H1 (cell line): Measurements from ENCODE around the gene LIPM. TPM values are rescaled to one million over a fixed set of nuclear protein-coding genes. Genes with fewer than 3 reads are reported as not detected.

Source experiments
- CTCF ChIA-PET: fragments of 300-600 bp; sonication (Branson Sonifier 250); formaldehyde crosslinking; loops from one replicate; lab custom pipeline; 2021; ENCODE audit not compliant: partially characterized antibody; lab: Charles Lee
- POLR2A ChIA-PET: fragments of 300-600 bp; sonication (Branson Sonifier 250); formaldehyde crosslinking; loops from one replicate; lab custom pipeline; 2021; ENCODE audit warnings: inconsistent platforms; ENCODE audit not compliant: partially characterized antibody; lab: Charles Lee
- DNase-seq, 2 experiments: peaks; one replicate each; pipeline versions ENCODE4 v3.0.0 to v3.0.0-alpha.2; 2010 to 2022; ENCODE audit warnings: low spot score in 2 of 2, low read depth in 1 of 2, mixed read lengths in 1 of 2
- FAIRE-seq: peaks from 2 replicates; lab custom pipeline; 2011; peaks lifted over from hg19 to GRCh38; lab: Jason Lieb, UNC
- H2AFZ ChIP-seq: 2 replicates; pipeline ENCODE4 v1.8.1; 2012; ENCODE audit warnings: low read length, inconsistent platforms
- H2AK5ac ChIP-seq: 2 replicates; pipeline ENCODE4 v1.6.1; 2013; ENCODE audit warnings: low read depth, low read length
- H2BK120ac ChIP-seq: replicated peaks from 2 replicates; pipeline ENCODE3; 2013; ENCODE audit warnings: low read depth, low read length, inconsistent platforms
- H2BK12ac ChIP-seq: 2 replicates; pipeline ENCODE4 v1.6.1; 2013; ENCODE audit warnings: low read depth, low read length
- H2BK15ac ChIP-seq: 2 replicates; pipeline ENCODE4 v1.6.1; 2013; ENCODE audit warnings: low read length
- H2BK20ac ChIP-seq: 2 replicates; pipeline ENCODE4 v1.6.1; 2013; ENCODE audit warnings: low read length
- H2BK5ac ChIP-seq: 2 replicates; pipeline ENCODE4 v1.6.1; 2013; ENCODE audit warnings: low read depth, low read length
- H3K14ac ChIP-seq: 2 replicates; pipeline ENCODE4 v1.6.1; 2013; ENCODE audit warnings: inconsistent platforms; ENCODE audit not compliant: insufficient read length
- H3K18ac ChIP-seq: 2 replicates; pipeline ENCODE4 v1.6.1; 2013; ENCODE audit warnings: low read length; ENCODE audit errors: extremely low read depth
- H3K23ac ChIP-seq: 2 replicates; pipeline ENCODE4 v1.6.1; 2013; ENCODE audit warnings: inconsistent platforms; ENCODE audit not compliant: insufficient read length
- H3K23me2 ChIP-seq: 2 replicates; pipeline ENCODE4 v1.6.1; 2013; ENCODE audit warnings: low read depth, low read length
- H3K27ac ChIP-seq: 2 replicates; pipeline ENCODE4 v1.6.1; 2011; ENCODE audit warnings: low read depth, low read length, inconsistent platforms
- H3K27me3 ChIP-seq, 4 experiments: replicated peaks in 1 of 4; 1 replicate in 1 of 4; 2 replicates in 3 of 4; pipeline versions ENCODE4 v1.6.1 to v1.8.1; 2011 to 2013; ENCODE audit warnings: low read length in 3 of 4, mild to moderate bottlenecking in 3 of 4, inconsistent platforms in 2 of 4, mixed read lengths in 2 of 4, moderate library complexity in 1 of 4; ENCODE audit not compliant: control insufficient read depth in 3 of 4, insufficient read depth in 3 of 4; ENCODE audit errors: extremely low read depth in 1 of 4
- H3K36me3 ChIP-seq, 4 experiments: 2 replicates each; pipeline versions ENCODE4 v1.6.1 to v1.8.1; 2011 to 2013; ENCODE audit warnings: mild to moderate bottlenecking in 4 of 4, low read length in 3 of 4, moderate library complexity in 2 of 4, control low read depth in 1 of 4, inconsistent platforms in 1 of 4; ENCODE audit not compliant: insufficient read depth in 4 of 4, control insufficient read depth in 2 of 4
- H3K4ac ChIP-seq: replicated peaks from 2 replicates; pipeline ENCODE3; 2013; ENCODE audit warnings: low read length, low read depth, mixed read lengths, inconsistent platforms; ENCODE audit not compliant: insufficient read length
- H3K4me1 ChIP-seq, 4 experiments: replicated peaks in 1 of 4; 1 replicate in 1 of 4; 2 replicates in 3 of 4; pipeline versions ENCODE4 v1.6.1 to v1.8.1; 2011 to 2013; ENCODE audit warnings: low read length in 3 of 4, inconsistent platforms in 2 of 4, mixed read lengths in 1 of 4; ENCODE audit not compliant: insufficient read depth in 4 of 4, control insufficient read depth in 3 of 4
- H3K4me2 ChIP-seq, 2 experiments: 2 replicates each; pipeline versions ENCODE4 v1.6.1 to v1.8.1; 2011 to 2013; ENCODE audit warnings: low read depth in 2 of 2, low read length in 2 of 2, control low read depth in 1 of 2, inconsistent platforms in 1 of 2, mild to moderate bottlenecking in 1 of 2; ENCODE audit not compliant: insufficient read depth in 1 of 2
- H3K4me3 ChIP-seq, 4 experiments: fragments of 200-600, 300-600 bp in 1 of 4; sonication (generic), shearing (Covaris generic), sonication (Bioruptor Twin) in 1 of 4; 2 replicates each; pipeline versions ENCODE4 v1.5.1 to v1.8.1; 2011 to 2016; ENCODE audit warnings: low read length in 4 of 4, low read depth in 3 of 4, control low read depth in 2 of 4, inconsistent platforms in 2 of 4, mild to moderate bottlenecking in 2 of 4, mixed read lengths in 1 of 4, moderate library complexity in 1 of 4; ENCODE audit not compliant: insufficient read depth in 2 of 4; ENCODE audit errors: extremely low read depth in 1 of 4
- H3K56ac ChIP-seq: replicated peaks from 2 replicates; pipeline ENCODE3; 2013; ENCODE audit warnings: low read depth, mild to moderate bottlenecking, mixed read lengths, low read length, inconsistent platforms; ENCODE audit not compliant: insufficient read length
- H3K79me1 ChIP-seq: 2 replicates; pipeline ENCODE4 v1.6.1; 2013; ENCODE audit warnings: low read depth, low read length, control low read depth
- H3K79me2 ChIP-seq, 2 experiments: 2 replicates each; pipeline versions ENCODE4 v1.6.1 to v1.8.1; 2012 to 2013; ENCODE audit warnings: low read length in 2 of 2, mild to moderate bottlenecking in 2 of 2, inconsistent platforms in 1 of 2; ENCODE audit not compliant: insufficient read depth in 2 of 2, control insufficient read depth in 1 of 2
- H3K9ac ChIP-seq, 4 experiments: replicated peaks in 1 of 4; 1 replicate in 1 of 4; 2 replicates in 3 of 4; pipeline versions ENCODE4 v1.6.1 to v1.8.1; 2011 to 2013; ENCODE audit warnings: low read depth in 3 of 4, low read length in 3 of 4, control low read depth in 2 of 4, mild to moderate bottlenecking in 2 of 4, moderate library complexity in 2 of 4, inconsistent platforms in 1 of 4; ENCODE audit errors: extremely low read depth in 1 of 4
- H3K9me3 ChIP-seq, 2 experiments: 2 replicates each; pipeline versions ENCODE4 v1.6.1 to v1.8.1; 2012 to 2013; ENCODE audit warnings: mild to moderate bottlenecking in 2 of 2, moderate library complexity in 2 of 2, control low read depth in 1 of 2, inconsistent platforms in 1 of 2, low read depth in 1 of 2, low read length in 1 of 2, mixed read lengths in 1 of 2; ENCODE audit not compliant: insufficient read depth in 2 of 2
- H4K20me1 ChIP-seq, 2 experiments: replicated peaks in 1 of 2; 2 replicates each; pipeline versions ENCODE3 to v1.8.1; 2011 to 2013; ENCODE audit warnings: inconsistent platforms in 2 of 2, low read length in 2 of 2, mild to moderate bottlenecking in 1 of 2; ENCODE audit not compliant: insufficient read depth in 2 of 2, control insufficient read depth in 1 of 2
- H4K5ac ChIP-seq: 2 replicates; pipeline ENCODE4 v1.6.1; 2013; ENCODE audit warnings: low read length, low read depth, mixed read lengths, inconsistent platforms; ENCODE audit not compliant: insufficient read length
- H4K8ac ChIP-seq: 2 replicates; pipeline ENCODE4 v1.8.0; 2013; ENCODE audit warnings: mild to moderate bottlenecking, moderate library complexity, low read length, inconsistent platforms; ENCODE audit not compliant: insufficient read depth; ENCODE audit errors: extremely low read depth
- H4K91ac ChIP-seq: replicated peaks from 2 replicates; pipeline ENCODE3; 2013; ENCODE audit warnings: low read length, mixed read lengths, inconsistent platforms; ENCODE audit not compliant: insufficient read length
- CEBPB ChIP-seq: IDR thresholded peaks from 2 replicates; pipeline ENCODE4 v1.6.1; 2012; ENCODE audit warnings: low read depth, low read length
- E2F6 ChIP-seq: IDR thresholded peaks from 2 replicates; pipeline ENCODE4 v1.6.1; 2012; ENCODE audit warnings: inconsistent platforms
- EGR1 ChIP-seq: IDR thresholded peaks from 2 replicates; pipeline ENCODE4 v1.6.1; 2011; ENCODE audit warnings: low read depth, low read length, borderline replicate concordance
- EZH2 ChIP-seq: fragments of 200-600 bp; sonication (generic); IDR thresholded peaks from 2 replicates; pipeline ENCODE4 v1.7.1; 2012; ENCODE audit warnings: low read depth, mild to moderate bottlenecking, moderate library complexity, low read length, inconsistent platforms; ENCODE audit not compliant: severe bottlenecking
- JUND ChIP-seq: IDR thresholded peaks from 2 replicates; pipeline ENCODE4 v1.6.1; 2011; ENCODE audit warnings: mild to moderate bottlenecking, improper control_type of control experiment, low read length
- KDM1A ChIP-seq: fragments of 200-600, 300-600 bp; sonication (generic); IDR thresholded peaks from 2 replicates; pipeline ENCODE4 v1.7.1; 2016; ENCODE audit warnings: mild to moderate bottlenecking, low read length, borderline replicate concordance
- NRF1 ChIP-seq: IDR thresholded peaks from 2 replicates; pipeline ENCODE4 v1.6.1; 2011; ENCODE audit warnings: mild to moderate bottlenecking, low read depth, low read length, improper control_type of control experiment
- RBBP5 ChIP-seq: IDR thresholded peaks from 2 replicates; pipeline ENCODE4 v1.7.1; 2012; ENCODE audit warnings: low read depth, mild to moderate bottlenecking, inconsistent platforms, low read length, moderate library complexity, borderline replicate concordance
- SP1 ChIP-seq: IDR thresholded peaks from 2 replicates; pipeline ENCODE4 v1.6.1; 2011; ENCODE audit warnings: low read depth, low read length
- SP2 ChIP-seq: IDR thresholded peaks from 2 replicates; pipeline ENCODE4 v1.6.1; 2012; ENCODE audit warnings: mild to moderate bottlenecking, low read length, inconsistent platforms
- SP4 ChIP-seq: IDR thresholded peaks from 2 replicates; pipeline ENCODE4 v1.6.1; 2012; ENCODE audit warnings: low read length, inconsistent platforms
- SRF ChIP-seq: IDR thresholded peaks from 2 replicates; pipeline ENCODE4 v1.6.1; 2011; ENCODE audit warnings: mild to moderate bottlenecking, low read depth, low read length, moderate library complexity
- TAF7 ChIP-seq: optimal IDR thresholded peaks from 2 replicates; pipeline ENCODE3; 2011; ENCODE audit warnings: low read depth, mild to moderate bottlenecking, inconsistent platforms, low read length, moderate library complexity, borderline replicate concordance
- TBP ChIP-seq: IDR thresholded peaks from 2 replicates; pipeline ENCODE4 v1.6.1; 2011; ENCODE audit warnings: low read depth, low read length, improper control_type of control experiment
- WGBS, 2 experiments: shearing (Covaris generic) in 1 of 2; methylation state at CpG; one replicate each; pipeline versions ENCODE4 v1.1.6 to v1.1.7; 2013 to 2015; ENCODE audit warnings: low lambda C conversion rate in 2 of 2, mixed read lengths in 2 of 2, inconsistent platforms in 1 of 2, low coverage in 1 of 2, missing lambda C conversion rate in 1 of 2; ENCODE audit not compliant: insufficient replicate concordance in 2 of 2, insufficient coverage in 1 of 2, insufficient read length in 1 of 2; ENCODE audit errors: extremely low coverage in 1 of 2, missing lambda C conversion rate in 1 of 2; 5-methylcytosine and 5-hydroxymethylcytosine counted together
- polyA plus RNA-seq, 7 experiments: library from polyadenylated mRNA; depleted of rRNA in 3 of 7; stranded (reverse) in 5 of 7; unstranded in 2 of 7; fragments of >200 nt in 5 of 7; fragments of 200-250 nt in 2 of 7; gene quantifications; 1 replicate in 5 of 7; 2 replicates in 1 of 7; 4 replicates in 1 of 7; pipeline versions ENCODE4 v1.2.1 to v1.2.3, GENCODE V29; 2011 to 2013; ENCODE audit warnings: missing spikeins in 2 of 7, mixed read lengths in 2 of 7
- total RNA-seq: library from RNA; stranded (reverse); fragmentation: NEBNext Ultra II Directional; extraction: Animal tissue kit (Norgen Biotek cat#: 25700); gene quantifications from 2 replicates; pipeline ENCODE4 v1.2.1, GENCODE V29; 2021

The LIPM gene
- total and polyA plus RNA-seq, 2 of the 8 experiments (the other 6 are each of a cell fraction or from before 2014, with no cell fraction given) = not detected

DNA sequence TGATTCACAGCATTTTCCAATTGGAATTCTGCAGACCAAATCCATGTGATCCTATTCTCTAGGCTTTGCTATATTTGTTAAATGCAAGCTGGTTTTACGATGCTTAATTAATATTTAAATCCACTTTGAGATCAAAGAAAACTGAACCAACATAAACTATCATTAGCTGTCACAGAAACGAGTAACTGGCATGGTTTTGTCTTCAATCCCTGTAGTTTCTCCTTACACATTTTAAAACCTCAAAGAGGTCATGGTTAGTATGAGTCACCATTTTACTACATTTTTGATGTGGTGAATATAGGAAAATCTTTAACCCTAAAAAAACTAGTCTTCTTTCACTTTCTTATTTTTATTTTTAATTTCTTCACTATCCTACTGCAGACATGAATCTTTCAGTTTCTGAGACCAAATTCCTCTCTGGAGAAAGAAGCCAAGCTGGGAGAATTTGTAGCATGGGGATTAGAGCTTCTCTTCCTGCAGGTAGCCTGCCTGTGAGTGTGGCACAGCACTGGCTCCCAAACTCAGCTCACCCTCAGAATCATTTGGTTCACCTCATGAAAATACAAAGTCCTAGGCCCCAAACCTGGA, 8.7 kb upstream of the LIPM start:
- H3K14ac ChIP-seq = no peak overlapping the region
- WGBS, 2 experiments = 74% methylated on average over 2 of the region's 2 CpGs; no CpG with 5 or more reads in 1 of the 2 experiments
- H3K4ac ChIP-seq = no peak overlapping the region
- no peaks in the 10 kb centered on the region for H4K20me1 ChIP-seq
- H4K8ac ChIP-seq = no peak overlapping the region
- H3K23me2 ChIP-seq = no peaks in the 10 kb centered on the region
- H4K91ac ChIP-seq = no peak overlapping the region
- H3K27me3 ChIP-seq = no peaks in the 10 kb centered on the region
- ChIA-PET CTCF (interaction anchor here (0.6 to 1.4 kb wide), 8 partner anchors 11 to 1246 kb away, joined by 3 to 5 read pairs (median 3); no protein-coding TSS in a partner anchor), POLR2A (interaction anchor here (0.9 kb wide), 1 partner anchor 66 kb away, joined by 3 read pairs; no protein-coding TSS in a partner anchor)
- DNase-seq = no peak
- H3K79me1 ChIP-seq = no peaks in the 10 kb centered on the region
- H3K23ac ChIP-seq = no peak overlapping the region
- no peak overlapping the region for H2AFZ ChIP-seq
- no peak overlapping the region for H2BK5ac ChIP-seq
- H2BK120ac ChIP-seq = no peak overlapping the region
- no peak overlapping the region for H2AK5ac ChIP-seq
- no peak overlapping the region for H4K5ac ChIP-seq
- H3K27ac ChIP-seq = no peak overlapping the region
- H2BK20ac ChIP-seq = no peak overlapping the region
- no peak overlapping the region for H3K9ac ChIP-seq
- H3K4me3 ChIP-seq = no peak overlapping the region
- H3K56ac ChIP-seq = no peak overlapping the region
- no peak overlapping the region for H3K18ac ChIP-seq
- H3K4me1 ChIP-seq = no peaks in the 10 kb centered on the region
- H3K4me2 ChIP-seq = no peak overlapping the region
- no peak overlapping the region for H2BK12ac ChIP-seq
- H2BK15ac ChIP-seq = no peak overlapping the region
- no peaks in the 10 kb centered on the region for H3K36me3 ChIP-seq
- no peaks in the 10 kb centered on the region for H3K79me2 ChIP-seq
- no peak for FAIRE-seq
- H3K9me3 ChIP-seq = no peaks in the 10 kb centered on the region
- TF ChIP-seq E2F6 (no peak), KDM1A (no peak), SP1 (no peak), TBP (no peak), RBBP5 (no peak), JUND (no peak), SRF (no peak), EGR1 (no peak), SP4 (no peak), CEBPB (no peak), EZH2 (no peak), SP2 (no peak), TAF7 (no peak), NRF1 (no peak)
